BLaER1 (cell line): ENCODE results near the gene LDB1.

Experiments
- H3K27ac ChIP-seq: shearing (Covaris generic); formaldehyde crosslinking; 2 replicates; pipeline ENCODE4 v1.8.1; 2022
- H3K27me3 ChIP-seq: shearing (Covaris generic); formaldehyde crosslinking; 2 replicates; pipeline ENCODE4 v1.8.1; 2022
- H3K36me3 ChIP-seq: shearing (Covaris generic); formaldehyde crosslinking; 2 replicates; pipeline ENCODE4 v1.8.1; 2022
- H3K4me1 ChIP-seq: shearing (Covaris generic); formaldehyde crosslinking; 2 replicates; pipeline ENCODE4 v1.8.1; 2022
- H3K4me2 ChIP-seq: shearing (Covaris generic); formaldehyde crosslinking; 2 replicates; pipeline ENCODE4 v1.8.1; 2022
- H3K4me3 ChIP-seq: shearing (Covaris generic); formaldehyde crosslinking; 2 replicates; pipeline ENCODE4 v1.8.1; 2022
- H3K9ac ChIP-seq: shearing (Covaris generic); formaldehyde crosslinking; 2 replicates; pipeline ENCODE4 v1.8.1; 2022
- H3K9me3 ChIP-seq: shearing (Covaris generic); formaldehyde crosslinking; 2 replicates; pipeline ENCODE4 v1.8.1; 2022
- H4K20me1 ChIP-seq: shearing (Covaris generic); formaldehyde crosslinking; 2 replicates; pipeline ENCODE4 v1.8.1; 2022
- Cebpa-rat ChIP-seq: shearing (Covaris generic); IDR thresholded peaks from 2 replicates; pipeline ENCODE4 v1.8.1; 2022

Gene LDB1

GRCh38 chr10:102139281-102140110 is 19.3 kb upstream of the LDB1 start:
- Histone ChIP-seq H4K20me1 (peaks cover 100% of the 10 kb centered on the region), H3K27me3 (no peaks in the 10 kb centered on the region), H3K4me2 (no peak overlapping the region), H3K36me3 (peaks cover 87% of the 10 kb centered on the region), H3K4me3 (no peak overlapping the region), H3K27ac (no peak overlapping the region), H3K9me3 (no peaks in the 10 kb centered on the region), H3K9ac (no peak overlapping the region), H3K4me1 (peaks cover 23% of the 10 kb centered on the region)
- no peak for TF ChIP-seq Cebpa-rat

GRCh38 chr10:102135956-102136526 is 15.9 kb upstream of the LDB1 start:
- Histone ChIP-seq H3K4me1 (peaks cover 27% of the 10 kb centered on the region), H3K4me3 (no peak overlapping the region), H3K27ac (no peak overlapping the region), H3K36me3 (peaks cover 52% of the 10 kb centered on the region), H3K9ac (no peak overlapping the region; the same call in 1 of the 2 replicates), H3K4me2 (peak overlapping the region; percentile 90), H3K27me3 (no peaks in the 10 kb centered on the region), H4K20me1 (peaks cover 73% of the 10 kb centered on the region), H3K9me3 (no peaks in the 10 kb centered on the region)
- no peak for TF ChIP-seq Cebpa-rat

GRCh38 chr10:102134416-102134815 is 14.2 kb upstream of the LDB1 start:
- Histone ChIP-seq H3K4me1 (peaks cover 39% of the 10 kb centered on the region), H3K27ac (peak overlapping the region; percentile 99), H3K4me3 (peak overlapping the region; percentile 97), H4K20me1 (peaks cover 57% of the 10 kb centered on the region), H3K36me3 (peaks cover 36% of the 10 kb centered on the region), H3K4me2 (peak overlapping the region; percentile 90), H3K9me3 (no peaks in the 10 kb centered on the region), H3K27me3 (no peaks in the 10 kb centered on the region), H3K9ac (peak overlapping the region; percentile 96)
- TF ChIP-seq Cebpa-rat: no peak

GRCh38 chr10:102133373-102134195 is 13.4 kb upstream of the LDB1 start:
- H3K9me3 ChIP-seq: no peaks in the 10 kb centered on the region
- no peaks in the 10 kb centered on the region for H3K27me3 ChIP-seq
- peak overlapping the region; percentile 97 for H3K4me3 ChIP-seq
- peak overlapping the region; percentile 96 for H3K9ac ChIP-seq
- H3K36me3 ChIP-seq: peaks cover 27% of the 10 kb centered on the region
- H3K4me2 ChIP-seq: peak overlapping the region; percentile 90
- peak overlapping the region; percentile 99 for H3K27ac ChIP-seq
- H4K20me1 ChIP-seq: peaks cover 49% of the 10 kb centered on the region
- H3K4me1 ChIP-seq: peaks cover 39% of the 10 kb centered on the region
- no peak for TF ChIP-seq Cebpa-rat

GRCh38 chr10:102132563-102133372 is 12.6 kb upstream of the LDB1 start, which contains the start of gene PPRC1:
Gene PPRC1, plus strand, starts transcription at chr10:102133040. Its CDS starts 29 bp downstream, at chr10:102133069.
- H3K9ac ChIP-seq: peak within 1 kb of the TSS; percentile 96
- TF ChIP-seq Cebpa-rat: no peak
- H3K4me3 ChIP-seq: peak within 1 kb of the TSS; percentile 97
- H4K20me1 ChIP-seq: peaks cover 41% of the 10 kb centered on the region
- H3K4me1 ChIP-seq: peaks cover 39% of the 10 kb centered on the region
- no peaks in the 10 kb centered on the region for H3K27me3 ChIP-seq
- H3K27ac ChIP-seq: peak within 1 kb of the TSS; percentile 99
- H3K9me3 ChIP-seq: no peaks in the 10 kb centered on the region
- H3K4me2 ChIP-seq: peak within 1 kb of the TSS; percentile 90
- peaks cover 19% of the 10 kb centered on the region for H3K36me3 ChIP-seq

- Histone ChIP-seq H3K36me3 (peaks cover 13% of the 10 kb centered on the region), H4K20me1 (peaks cover 35% of the 10 kb centered on the region), H3K4me3 (peak overlapping the region; percentile 97), H3K9me3 (no peaks in the 10 kb centered on the region), H3K27ac (no peak overlapping the region), H3K4me2 (peak overlapping the region; percentile 60), H3K9ac (no peak overlapping the region; the same call in 1 of the 2 replicates), H3K4me1 (peaks cover 39% of the 10 kb centered on the region), H3K27me3 (no peaks in the 10 kb centered on the region)
- no peak for TF ChIP-seq Cebpa-rat
Observed at GRCh38 chr10:102132193-102132562, 12.0 kb upstream of the LDB1 start.

GRCh38 chr10:102131286-102132170 is 11.4 kb upstream of the LDB1 start:
- Histone ChIP-seq H3K4me2 (no peak overlapping the region), H3K36me3 (peaks cover 7% of the 10 kb centered on the region), H3K27me3 (no peaks in the 10 kb centered on the region), H3K4me3 (no peak overlapping the region), H3K9ac (no peak overlapping the region), H3K27ac (no peak overlapping the region), H3K9me3 (no peaks in the 10 kb centered on the region), H3K4me1 (peaks cover 37% of the 10 kb centered on the region), H4K20me1 (peaks cover 28% of the 10 kb centered on the region)
- no peak for TF ChIP-seq Cebpa-rat

GRCh38 chr10:102123223-102123622 is 3.1 kb upstream of the LDB1 start:
- H3K4me1 ChIP-seq: peaks cover 36% of the 10 kb centered on the region

More at GRCh38 chr10:102123223-102123622, 3.1 kb upstream of the LDB1 start:
- Histone ChIP-seq H3K36me3 (no peaks in the 10 kb centered on the region), H3K9me3 (no peaks in the 10 kb centered on the region), H3K4me3 (no peak overlapping the region), H3K4me2 (peak overlapping the region; percentile 98), H4K20me1 (no peaks in the 10 kb centered on the region), H3K27me3 (no peaks in the 10 kb centered on the region), H3K27ac (no peak overlapping the region), H3K9ac (no peak overlapping the region)
- TF ChIP-seq Cebpa-rat: no peak
